ENCODE results near the gene EFNB1.

The EFNB1 gene

DNA sequence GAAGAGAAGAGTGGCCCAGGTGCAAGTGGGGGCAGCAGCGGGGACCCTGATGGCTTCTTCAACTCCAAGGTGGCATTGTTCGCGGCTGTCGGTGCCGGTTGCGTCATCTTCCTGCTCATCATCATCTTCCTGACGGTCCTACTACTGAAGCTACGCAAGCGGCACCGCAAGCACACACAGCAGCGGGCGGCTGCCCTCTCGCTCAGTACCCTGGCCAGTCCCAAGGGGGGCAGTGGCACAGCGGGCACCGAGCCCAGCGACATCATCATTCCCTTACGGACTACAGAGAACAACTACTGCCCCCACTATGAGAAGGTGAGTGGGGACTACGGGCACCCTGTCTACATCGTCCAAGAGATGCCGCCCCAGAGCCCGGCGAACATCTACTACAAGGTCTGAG lies 11.4 kb downstream of the EFNB1 start:
- no peak overlapping the region for H3K4me3 ChIP-seq (ENCODE audit: low read depth, low read length)
- TF ChIP-seq, protein P1, sequence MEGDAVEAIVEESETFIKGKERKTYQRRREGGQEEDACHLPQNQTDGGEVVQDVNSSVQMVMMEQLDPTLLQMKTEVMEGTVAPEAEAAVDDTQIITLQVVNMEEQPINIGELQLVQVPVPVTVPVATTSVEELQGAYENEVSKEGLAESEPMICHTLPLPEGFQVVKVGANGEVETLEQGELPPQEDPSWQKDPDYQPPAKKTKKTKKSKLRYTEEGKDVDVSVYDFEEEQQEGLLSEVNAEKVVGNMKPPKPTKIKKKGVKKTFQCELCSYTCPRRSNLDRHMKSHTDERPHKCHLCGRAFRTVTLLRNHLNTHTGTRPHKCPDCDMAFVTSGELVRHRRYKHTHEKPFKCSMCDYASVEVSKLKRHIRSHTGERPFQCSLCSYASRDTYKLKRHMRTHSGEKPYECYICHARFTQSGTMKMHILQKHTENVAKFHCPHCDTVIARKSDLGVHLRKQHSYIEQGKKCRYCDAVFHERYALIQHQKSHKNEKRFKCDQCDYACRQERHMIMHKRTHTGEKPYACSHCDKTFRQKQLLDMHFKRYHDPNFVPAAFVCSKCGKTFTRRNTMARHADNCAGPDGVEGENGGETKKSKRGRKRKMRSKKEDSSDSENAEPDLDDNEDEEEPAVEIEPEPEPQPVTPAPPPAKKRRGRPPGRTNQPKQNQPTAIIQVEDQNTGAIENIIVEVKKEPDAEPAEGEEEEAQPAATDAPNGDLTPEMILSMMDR (IDR thresholded peaks at IDR 0.05; ENCODE audit: low read depth, low read length, missing control alignments), result no peak
- DNase-seq (ENCODE audit: low read depth), result no peak

DNA sequence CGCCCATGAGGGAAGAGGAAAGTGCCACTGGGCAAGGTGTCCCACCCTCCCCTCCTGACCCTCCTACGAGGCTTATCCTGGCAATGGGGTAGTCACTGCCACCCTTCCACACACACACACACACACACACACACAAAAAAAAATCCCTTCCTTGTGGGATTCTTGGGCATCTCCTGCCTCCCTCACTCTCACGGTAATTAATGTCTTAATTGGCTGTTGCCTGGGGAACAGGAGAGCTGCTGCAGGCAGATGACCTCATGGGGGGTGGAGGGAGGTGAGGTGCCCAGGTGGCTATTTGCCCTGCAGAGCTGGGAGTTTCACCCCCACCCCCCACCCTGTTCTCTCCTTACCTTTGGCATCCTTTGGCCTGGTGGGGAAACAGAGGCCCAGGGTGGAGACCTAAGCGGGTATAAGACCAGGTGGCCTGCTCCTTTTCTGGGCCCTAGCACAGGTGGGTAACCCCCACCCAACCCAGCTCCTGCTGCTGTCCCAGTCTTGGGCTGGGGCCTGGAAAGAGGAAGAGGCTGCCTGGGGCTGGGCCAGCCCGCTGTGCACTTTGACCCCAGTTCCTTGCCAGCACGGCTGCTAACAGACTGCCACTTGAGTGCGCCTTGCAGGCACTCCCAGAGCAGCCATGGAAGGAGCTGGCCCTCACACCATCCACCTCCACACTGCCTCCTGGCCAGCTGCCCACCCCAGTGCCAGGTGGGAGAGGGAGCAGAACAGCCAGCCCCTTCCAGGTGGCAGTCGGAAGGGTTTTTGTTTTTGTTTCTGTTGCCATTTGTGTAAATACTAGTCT lies 12.6 kb downstream of the EFNB1 start:
- no peak for DNase-seq (ENCODE audit: low read depth)
- TF ChIP-seq, protein P1 (IDR thresholded peaks at IDR 0.05; ENCODE audit: low read depth, low read length, missing control alignments), result no peak
- no peak overlapping the region for H3K4me3 ChIP-seq (ENCODE audit: low read depth, low read length)

- TF ChIP-seq, protein P1 (IDR thresholded peaks at IDR 0.05; ENCODE audit: low read depth, low read length, missing control alignments), result no peak
- H3K4me3 ChIP-seq (ENCODE audit: low read depth, low read length), result no peak overlapping the region
- DNase-seq (ENCODE audit: low read depth), result no peak
Measured at GRCh38 chrX:68842351-68842750, 13.5 kb downstream of the EFNB1 start.

GRCh38 chrX:68842781-68843581 lies 14.2 kb downstream of the EFNB1 start:
- H3K4me3 ChIP-seq (ENCODE audit: low read depth, low read length), result no peak overlapping the region
- TF ChIP-seq, protein P1 (IDR thresholded peaks at IDR 0.05; ENCODE audit: low read depth, low read length, missing control alignments), result no peak
- DNase-seq (ENCODE audit: low read depth), result no peak

GRCh38 chrX:68843992-68844391 lies 15.2 kb downstream of the EFNB1 start:
- DNase-seq (ENCODE audit: low read depth), result no peak
- no peak overlapping the region for H3K4me3 ChIP-seq (ENCODE audit: low read depth, low read length)
- TF ChIP-seq, protein P1 (IDR thresholded peaks at IDR 0.05; ENCODE audit: low read depth, low read length, missing control alignments), result no peak

DNA sequence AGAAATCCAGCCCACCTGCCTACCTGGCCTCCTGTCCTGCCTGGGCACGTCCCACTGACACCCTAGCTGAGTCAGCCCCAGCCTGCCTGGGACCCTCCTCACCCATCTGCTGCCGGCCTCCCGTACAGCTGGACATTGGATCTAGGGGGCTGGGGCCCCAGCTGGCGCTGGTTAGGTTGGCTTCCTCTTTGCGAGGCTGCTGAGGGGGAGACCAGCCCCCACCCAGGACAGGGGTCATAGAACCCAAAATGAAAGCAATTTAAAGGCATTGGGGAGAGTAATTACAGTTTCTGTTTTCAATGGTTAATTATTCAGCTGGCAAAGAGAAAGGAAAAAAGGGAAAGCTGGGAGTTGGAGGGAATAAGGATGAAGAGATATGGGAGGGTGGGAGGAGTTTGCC lies 15.8 kb downstream of the EFNB1 start:
- no peak for DNase-seq (ENCODE audit: low read depth)
- TF ChIP-seq, protein P1 (IDR thresholded peaks at IDR 0.05; ENCODE audit: low read depth, low read length, missing control alignments), result no peak
- H3K4me3 ChIP-seq (ENCODE audit: low read depth, low read length), result no peak overlapping the region
